B cell (primary cell): ENCODE data around the gene IKBKG.

Experiments used
- EZH2 ChIP-seq: IDR thresholded peaks from 2 replicates; pipeline ENCODE4 v1.6.1; 2012; ENCODE audit warnings: borderline replicate concordance, low read depth, mild to moderate bottlenecking, moderate library complexity, low read length; ENCODE audit not compliant: insufficient read depth, poor library complexity, severe bottlenecking
- TF ChIP-seq, protein P1 (sequence below): fragments of 200-600 bp; IDR thresholded peaks from one replicate; pipeline ENCODE4 v1.8.0; 2022; ENCODE audit warnings: antibody characterized with exemption, mild to moderate bottlenecking

DNA sequence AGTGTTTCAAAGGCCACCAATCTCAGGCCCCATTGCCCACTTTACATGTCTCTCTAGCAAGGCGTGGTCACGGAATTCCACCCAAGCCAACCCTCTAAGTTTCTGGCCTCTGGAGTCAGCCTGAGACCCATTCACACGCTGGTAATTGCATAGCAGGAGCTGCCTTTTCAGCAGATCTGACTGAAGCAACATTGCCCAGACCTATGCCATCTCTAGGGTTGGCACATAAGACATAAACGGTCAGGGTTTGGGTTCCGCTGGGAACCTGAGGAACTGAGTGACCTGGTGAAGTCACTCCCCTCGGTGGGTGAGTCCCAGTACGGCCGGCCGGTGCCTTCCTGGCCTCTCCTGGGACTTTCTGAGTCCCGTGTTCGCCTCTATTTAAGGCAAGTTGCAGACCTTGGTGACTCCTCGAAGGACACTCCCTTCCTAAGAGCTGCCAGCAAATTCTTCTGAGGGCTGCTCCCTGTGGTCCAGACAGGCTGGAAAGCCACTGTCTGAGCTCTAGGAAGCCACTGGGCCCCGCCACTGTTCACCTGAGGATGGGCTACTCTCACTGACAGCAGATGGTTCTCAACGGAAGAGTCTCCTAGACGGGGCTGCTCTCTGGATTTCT, 53.4 kb downstream of the IKBKG start:
- TF ChIP-seq, protein P1, sequence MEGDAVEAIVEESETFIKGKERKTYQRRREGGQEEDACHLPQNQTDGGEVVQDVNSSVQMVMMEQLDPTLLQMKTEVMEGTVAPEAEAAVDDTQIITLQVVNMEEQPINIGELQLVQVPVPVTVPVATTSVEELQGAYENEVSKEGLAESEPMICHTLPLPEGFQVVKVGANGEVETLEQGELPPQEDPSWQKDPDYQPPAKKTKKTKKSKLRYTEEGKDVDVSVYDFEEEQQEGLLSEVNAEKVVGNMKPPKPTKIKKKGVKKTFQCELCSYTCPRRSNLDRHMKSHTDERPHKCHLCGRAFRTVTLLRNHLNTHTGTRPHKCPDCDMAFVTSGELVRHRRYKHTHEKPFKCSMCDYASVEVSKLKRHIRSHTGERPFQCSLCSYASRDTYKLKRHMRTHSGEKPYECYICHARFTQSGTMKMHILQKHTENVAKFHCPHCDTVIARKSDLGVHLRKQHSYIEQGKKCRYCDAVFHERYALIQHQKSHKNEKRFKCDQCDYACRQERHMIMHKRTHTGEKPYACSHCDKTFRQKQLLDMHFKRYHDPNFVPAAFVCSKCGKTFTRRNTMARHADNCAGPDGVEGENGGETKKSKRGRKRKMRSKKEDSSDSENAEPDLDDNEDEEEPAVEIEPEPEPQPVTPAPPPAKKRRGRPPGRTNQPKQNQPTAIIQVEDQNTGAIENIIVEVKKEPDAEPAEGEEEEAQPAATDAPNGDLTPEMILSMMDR, result no peak
- no peak for TF ChIP-seq EZH2
